Activated CD8-positive, alpha-beta T cell treated with anti-CD3 and anti-CD28 coated beads for 36 hours (primary cell): Measurements from ENCODE around the gene FBXO48. TPM values are rescaled to one million over a fixed set of nuclear protein-coding genes. Genes with fewer than 3 reads are reported as not detected.

Source experiments
- ATAC-seq: fragments of 200-7000 bp; cut with Tn5 transposase; one replicate; pipeline ENCODE4 v1.10.0; 2021; ENCODE audit warnings: mild to moderate bottlenecking, moderate library complexity
- CTCF ChIA-PET: fragments of 350-600 bp; sonication (Branson Sonifier 250); formaldehyde crosslinking; loops from one replicate; lab custom pipeline; 2021; ENCODE audit warnings: antibody characterized with exemption; lab: Charles Lee
- POLR2A ChIA-PET: fragments of 350-600 bp; sonication (Branson Sonifier 250); formaldehyde crosslinking; loops from one replicate; lab custom pipeline; 2021; ENCODE audit warnings: antibody characterized with exemption; lab: Charles Lee
- DNase-seq: peaks from one replicate; pipeline ENCODE4 v3.0.0-alpha.2; 2020
- H3K27ac Mint-ChIP-seq: one replicate; pipeline ENCODE4 v1.8.0; 2021; ENCODE audit warnings: mild to moderate bottlenecking, mixed read lengths
- H3K27me3 Mint-ChIP-seq: one replicate; pipeline ENCODE4 v1.8.0; 2021; ENCODE audit warnings: mixed read lengths
- H3K36me3 Mint-ChIP-seq: one replicate; pipeline ENCODE4 v1.8.0; 2021; ENCODE audit warnings: low read depth, mixed read lengths
- H3K4me1 Mint-ChIP-seq: one replicate; pipeline ENCODE4 v1.8.0; 2021; ENCODE audit warnings: low read depth, mixed read lengths
- H3K4me3 Mint-ChIP-seq: one replicate; pipeline ENCODE4 v1.8.0; 2021; ENCODE audit warnings: mild to moderate bottlenecking, moderate library complexity, mixed read lengths
- H3K9me3 Mint-ChIP-seq: one replicate; pipeline ENCODE4 v1.8.0; 2021; ENCODE audit warnings: mixed read lengths
- intact Hi-C: fragments of 100-400 bp; cut with micrococcal nuclease; formaldehyde crosslinking; loops from one replicate; pipeline ENCODE4 v1.10.0; 2022
- total RNA-seq, 2 experiments: library from RNA; stranded (reverse); gene quantifications; one replicate each; pipeline ENCODE4 v1.2.3, GENCODE V29; 2021
- TF ChIP-seq, protein P1 (sequence below): fragments of 200-600 bp; IDR thresholded peaks from one replicate; pipeline ENCODE4 v1.8.0; 2022; ENCODE audit warnings: antibody characterized with exemption, mild to moderate bottlenecking

Gene FBXO48
- total RNA-seq, 2 experiments from 2014 or later = 1.3 to 1.4 TPM

- ATAC-seq (no peak), DNase-seq (no peak)
- ChIA-PET POLR2A (interaction anchor here (1.0 kb wide), 1 partner anchor 60 kb away, joined by 3 read pairs; no protein-coding TSS in a partner anchor), CTCF (interaction anchor here (0.7 to 1.7 kb wide), 4 partner anchors 10 to 284 kb away, joined by 3 to 5 read pairs (median 3); no protein-coding TSS in a partner anchor)
- H3K4me1 Mint-ChIP-seq = peaks cover 17% of the 10 kb centered on the region
- H3K4me3 Mint-ChIP-seq = no peak overlapping the region
- no peaks in the 10 kb centered on the region for H3K27me3 Mint-ChIP-seq
- TF ChIP-seq, protein P1, sequence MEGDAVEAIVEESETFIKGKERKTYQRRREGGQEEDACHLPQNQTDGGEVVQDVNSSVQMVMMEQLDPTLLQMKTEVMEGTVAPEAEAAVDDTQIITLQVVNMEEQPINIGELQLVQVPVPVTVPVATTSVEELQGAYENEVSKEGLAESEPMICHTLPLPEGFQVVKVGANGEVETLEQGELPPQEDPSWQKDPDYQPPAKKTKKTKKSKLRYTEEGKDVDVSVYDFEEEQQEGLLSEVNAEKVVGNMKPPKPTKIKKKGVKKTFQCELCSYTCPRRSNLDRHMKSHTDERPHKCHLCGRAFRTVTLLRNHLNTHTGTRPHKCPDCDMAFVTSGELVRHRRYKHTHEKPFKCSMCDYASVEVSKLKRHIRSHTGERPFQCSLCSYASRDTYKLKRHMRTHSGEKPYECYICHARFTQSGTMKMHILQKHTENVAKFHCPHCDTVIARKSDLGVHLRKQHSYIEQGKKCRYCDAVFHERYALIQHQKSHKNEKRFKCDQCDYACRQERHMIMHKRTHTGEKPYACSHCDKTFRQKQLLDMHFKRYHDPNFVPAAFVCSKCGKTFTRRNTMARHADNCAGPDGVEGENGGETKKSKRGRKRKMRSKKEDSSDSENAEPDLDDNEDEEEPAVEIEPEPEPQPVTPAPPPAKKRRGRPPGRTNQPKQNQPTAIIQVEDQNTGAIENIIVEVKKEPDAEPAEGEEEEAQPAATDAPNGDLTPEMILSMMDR = no peak
- intact Hi-C loops = loop anchor here (10.0 kb wide), 1 partner anchor 301 kb away; no protein-coding TSS in a partner anchor
- H3K36me3 Mint-ChIP-seq = no peaks in the 10 kb centered on the region
- H3K9me3 Mint-ChIP-seq = no peaks in the 10 kb centered on the region
- no peak overlapping the region for H3K27ac Mint-ChIP-seq
These were observed 41.6 kb downstream of the FBXO48 start for GRCh38 chr2:68425503-68425902.

DNA sequence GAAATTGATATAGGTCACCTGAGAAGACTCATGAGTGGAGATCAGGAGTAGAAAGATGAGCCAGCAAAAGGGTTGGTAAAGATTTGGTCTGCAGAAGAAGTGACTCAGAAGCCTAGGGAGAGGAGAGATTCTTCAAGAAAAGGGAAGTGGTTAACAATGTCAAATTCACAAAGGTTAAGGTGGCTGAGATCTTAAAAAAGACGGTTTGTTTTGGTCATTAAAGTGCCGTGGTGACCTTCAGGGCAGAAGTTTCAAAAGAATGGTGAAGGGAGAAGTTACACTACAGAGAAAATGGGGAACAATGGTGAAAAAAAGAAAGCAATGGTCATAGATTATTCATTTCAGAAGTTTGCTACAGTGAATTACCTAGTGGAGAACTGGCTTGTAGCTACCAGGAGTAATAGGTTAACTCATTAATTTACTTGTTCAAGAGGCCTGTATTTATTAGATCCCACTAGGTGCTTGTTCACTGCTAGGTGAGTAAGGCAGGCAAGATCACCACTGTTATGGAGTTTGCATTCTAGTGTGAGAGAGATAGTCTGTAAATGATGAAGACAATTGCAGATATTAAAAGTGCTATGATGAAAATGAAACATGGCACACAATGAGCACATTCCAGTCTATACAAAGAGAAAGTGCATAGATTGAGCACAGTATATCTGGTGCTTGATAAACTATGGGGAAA lies 43.0 kb downstream of the FBXO48 start:
- POLR2A ChIA-PET = interaction anchor here (1.0 kb wide), 1 partner anchor 36 kb away, joined by 3 read pairs; no protein-coding TSS in a partner anchor
- Mint-ChIP-seq H3K4me3 (no peak overlapping the region), H3K36me3 (no peaks in the 10 kb centered on the region), H3K4me1 (peaks cover 19% of the 10 kb centered on the region), H3K27me3 (no peaks in the 10 kb centered on the region), H3K27ac (no peak overlapping the region), H3K9me3 (no peaks in the 10 kb centered on the region)
- CTCF ChIA-PET = interaction anchor here (1.4 to 1.7 kb wide), 2 partner anchors 9 to 18 kb away, joined by 3 to 4 read pairs; no protein-coding TSS in a partner anchor
- TF ChIP-seq, protein P1 = no peak
- DNase-seq (peak; percentile 33), ATAC-seq (peak; percentile 86)
- intact Hi-C loops = loop anchor here (5.0 to 10.0 kb wide), 2 partner anchors 37 to 299 kb away; no protein-coding TSS in a partner anchor

DNA sequence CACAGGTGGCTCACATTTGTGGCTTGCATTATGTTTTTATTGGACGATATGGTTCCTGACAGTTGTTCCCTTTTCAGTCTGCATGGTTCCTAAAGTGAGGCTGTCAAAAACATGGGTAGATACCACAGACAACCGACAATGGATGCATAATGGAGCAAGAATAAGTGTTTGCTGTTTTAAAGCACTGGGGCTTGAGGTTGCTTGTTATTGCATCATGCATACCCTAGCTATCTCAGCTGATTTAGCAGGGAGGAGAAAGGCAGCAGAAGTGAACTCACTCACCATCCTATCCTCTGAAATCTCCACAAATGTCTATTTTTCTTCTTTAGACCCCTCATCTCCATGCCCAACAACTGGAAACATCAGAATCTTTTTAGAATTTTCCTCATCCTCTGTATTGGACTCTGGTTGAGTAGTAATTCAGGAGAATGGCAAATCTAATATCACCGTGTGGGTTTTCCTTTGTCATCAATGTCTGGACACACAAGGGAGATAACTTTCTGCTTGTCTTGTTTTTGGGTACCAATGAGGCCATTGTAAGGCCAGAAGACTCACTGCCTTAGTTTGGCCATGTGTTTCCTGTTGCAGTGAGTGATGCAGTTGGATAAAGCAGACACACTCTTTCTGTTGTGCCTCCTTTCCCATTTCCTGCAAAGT lies 46.7 kb downstream of the FBXO48 start:
- H3K36me3 Mint-ChIP-seq = no peaks in the 10 kb centered on the region
- DNase-seq (no peak), ATAC-seq (no peak)
- intact Hi-C loops = loop anchor here (5.0 to 10.0 kb wide), 2 partner anchors 33 to 296 kb away; no protein-coding TSS in a partner anchor
- ChIA-PET CTCF (interaction anchor here (0.9 kb wide), 1 partner anchor 8 kb away, joined by 3 read pairs; no protein-coding TSS in a partner anchor), POLR2A (no interaction called here)
- H3K9me3 Mint-ChIP-seq = no peaks in the 10 kb centered on the region
- no peak overlapping the region for H3K27ac Mint-ChIP-seq
- TF ChIP-seq, protein P1 = no peak
- H3K4me1 Mint-ChIP-seq = peaks cover 14% of the 10 kb centered on the region
- H3K27me3 Mint-ChIP-seq = no peaks in the 10 kb centered on the region
- no peak overlapping the region for H3K4me3 Mint-ChIP-seq

GRCh38 chr2:68418855-68419254 lies 48.2 kb downstream of the FBXO48 start:
- H3K27me3 Mint-ChIP-seq = no peaks in the 10 kb centered on the region
- TF ChIP-seq, protein P1 = no peak
- H3K9me3 Mint-ChIP-seq = no peaks in the 10 kb centered on the region
- ChIA-PET CTCF (interaction anchor here (0.8 to 2.2 kb wide), 2 partner anchors 23 to 39 kb away, joined by 4 to 6 read pairs; no protein-coding TSS in a partner anchor), POLR2A (no interaction called here)
- no peak overlapping the region for H3K27ac Mint-ChIP-seq
- no peaks in the 10 kb centered on the region for H3K36me3 Mint-ChIP-seq
- DNase-seq = no peak
- no peak overlapping the region for H3K4me3 Mint-ChIP-seq
- ATAC-seq = no peak
- H3K4me1 Mint-ChIP-seq = peaks cover 14% of the 10 kb centered on the region
- intact Hi-C loops = no loop called here
